OCI-LY3 (cell line): Measurements from ENCODE around the gene EDAR.
A peak's percentile ranks its signal among the peaks of the same experiment; 100 is the strongest.

ENCODE experiments used
- H2AFZ ChIP-seq: fragments of 200-600, 300-600 bp; shearing (Covaris generic); 2 replicates; pipeline ENCODE4 v1.6.0; 2014; ENCODE audit warnings: antibody characterized with exemption, low read depth, low read length
- H3K27ac ChIP-seq: fragments of 200-600, 300-600 bp; sonication (generic); 2 replicates; pipeline ENCODE4 v1.5.1; 2014; ENCODE audit warnings: mild to moderate bottlenecking, low read length, moderate library complexity, mixed read lengths
- H3K27me3 ChIP-seq: fragments of 200-600, 300-600 bp; sonication (generic); 2 replicates; pipeline ENCODE4 v1.6.1; 2014; ENCODE audit warnings: low read depth, low read length, mixed read lengths
- H3K36me3 ChIP-seq: fragments of 200-600, 300-600 bp; sonication (generic); replicated peaks from 2 replicates; pipeline ENCODE3; 2014; ENCODE audit warnings: low read depth, low read length, mixed read lengths
- H3K4me1 ChIP-seq: fragments of 300-600, 200-600 bp; sonication (generic); 2 replicates; pipeline ENCODE4 v1.6.1; 2014; ENCODE audit warnings: low read length, mixed read lengths
- H3K4me2 ChIP-seq: fragments of 200-600, 300-600 bp; sonication (generic); 2 replicates; pipeline ENCODE4 v1.6.1; 2014; ENCODE audit warnings: low read length, mixed read lengths
- H3K4me3 ChIP-seq: fragments of 300-600, 200-600 bp; sonication (generic); 2 replicates; pipeline ENCODE4 v1.5.1; 2014; ENCODE audit warnings: antibody characterized with exemption, mild to moderate bottlenecking, low read length, moderate library complexity
- H3K79me2 ChIP-seq: fragments of 300-600, 200-600 bp; shearing (Covaris generic); 2 replicates; pipeline ENCODE4 v1.6.1; 2014; ENCODE audit warnings: mild to moderate bottlenecking, low read length, mixed read lengths
- H3K9ac ChIP-seq: fragments of 300-600, 200-600 bp; shearing (Covaris generic); 2 replicates; pipeline ENCODE4 v1.6.0; 2014; ENCODE audit warnings: mild to moderate bottlenecking, low read length, moderate library complexity
- H3K9me3 ChIP-seq: fragments of 200-600, 300-600 bp; shearing (Covaris generic); 2 replicates; pipeline ENCODE4 v1.6.1; 2014; ENCODE audit warnings: low read length, mixed read lengths; ENCODE audit not compliant: insufficient read depth
- H4K20me1 ChIP-seq: fragments of 200-600, 300-600 bp; sonication (generic); 2 replicates; pipeline ENCODE4 v1.6.1; 2016; ENCODE audit warnings: low read length, mixed read lengths; ENCODE audit not compliant: insufficient read depth
- CTCF ChIP-seq: fragments of 200-600, 300-600 bp; sonication (generic); IDR thresholded peaks from 2 replicates; pipeline ENCODE4 v1.5.1; 2014; ENCODE audit warnings: antibody characterized with exemption, low read length, low read depth
- EZH2phosphoT487 ChIP-seq: fragments of 200-600 bp; shearing (Covaris generic); IDR thresholded peaks from 2 replicates; pipeline ENCODE4 v1.6.1; 2018; ENCODE audit warnings: antibody characterized with exemption, mixed run types, low read depth

The EDAR gene

GRCh38 chr2:108866041-108866440 lies 123.0 kb downstream of the EDAR start:
- no peak overlapping the region for H3K4me3 ChIP-seq
- peaks cover 19% of the 10 kb centered on the region; the same call in 1 of the 2 replicates for H3K9me3 ChIP-seq
- H4K20me1 ChIP-seq = no peaks in the 10 kb centered on the region
- H3K79me2 ChIP-seq = no peaks in the 10 kb centered on the region
- no peak overlapping the region for H2AFZ ChIP-seq
- H3K9ac ChIP-seq = no peak overlapping the region
- H3K4me1 ChIP-seq = no peaks in the 10 kb centered on the region
- no peak overlapping the region for H3K4me2 ChIP-seq
- TF ChIP-seq EZH2phosphoT487 (no peak), CTCF (no peak)
- no peaks in the 10 kb centered on the region for H3K27me3 ChIP-seq
- no peak overlapping the region for H3K27ac ChIP-seq
- H3K36me3 ChIP-seq = peaks cover 65% of the 10 kb centered on the region

- Histone ChIP-seq H3K27ac (no peak overlapping the region), H4K20me1 (no peaks in the 10 kb centered on the region), H3K4me1 (peaks cover 7% of the 10 kb centered on the region), H3K4me3 (no peak overlapping the region), H3K79me2 (no peaks in the 10 kb centered on the region), H3K9ac (no peak overlapping the region), H2AFZ (no peak overlapping the region), H3K27me3 (no peaks in the 10 kb centered on the region), H3K9me3 (no peaks in the 10 kb centered on the region), H3K4me2 (no peak overlapping the region), H3K36me3 (peaks cover 24% of the 10 kb centered on the region)
- TF ChIP-seq EZH2phosphoT487 = no peak
- TF ChIP-seq CTCF = no peak
These were observed 130.1 kb downstream of the EDAR start for GRCh38 chr2:108858894-108859293.

- no peak overlapping the region for H3K9ac ChIP-seq
- no peak overlapping the region for H3K4me3 ChIP-seq
- TF ChIP-seq EZH2phosphoT487 (no peak), CTCF (peak; percentile 53)
- H3K9me3 ChIP-seq = no peaks in the 10 kb centered on the region
- no peaks in the 10 kb centered on the region for H3K79me2 ChIP-seq
- H3K27me3 ChIP-seq = no peaks in the 10 kb centered on the region
- no peak overlapping the region for H2AFZ ChIP-seq
- peaks cover 23% of the 10 kb centered on the region for H3K36me3 ChIP-seq
- no peak overlapping the region for H3K27ac ChIP-seq
- no peaks in the 10 kb centered on the region for H4K20me1 ChIP-seq
- peaks cover 7% of the 10 kb centered on the region for H3K4me1 ChIP-seq
- no peak overlapping the region for H3K4me2 ChIP-seq
These were observed 133.8 kb downstream of the EDAR start for GRCh38 chr2:108855194-108855593.

GRCh38 chr2:108854484-108854883 lies 134.5 kb downstream of the EDAR start:
- Histone ChIP-seq H3K79me2 (no peaks in the 10 kb centered on the region), H4K20me1 (no peaks in the 10 kb centered on the region), H2AFZ (no peak overlapping the region), H3K9ac (no peak overlapping the region), H3K9me3 (no peaks in the 10 kb centered on the region), H3K4me1 (peaks cover 7% of the 10 kb centered on the region), H3K27me3 (no peaks in the 10 kb centered on the region), H3K4me2 (no peak overlapping the region), H3K4me3 (no peak overlapping the region), H3K36me3 (peaks cover 27% of the 10 kb centered on the region), H3K27ac (no peak overlapping the region)
- TF ChIP-seq EZH2phosphoT487 = no peak
- TF ChIP-seq CTCF = no peak
